HS-5 (cell line): Measurements from ENCODE around the gene DAP.
"Not testable (repeated sequence)": the region's sequence is repeated elsewhere in the genome, so short reads cannot be mapped to it uniquely, and the experiment has no call there.

Experiments used
- DNase-seq: peaks from one replicate; pipeline ENCODE4 v3.0.0-alpha.2; 2012; ENCODE audit warnings: low read depth

The DAP gene

DNA sequence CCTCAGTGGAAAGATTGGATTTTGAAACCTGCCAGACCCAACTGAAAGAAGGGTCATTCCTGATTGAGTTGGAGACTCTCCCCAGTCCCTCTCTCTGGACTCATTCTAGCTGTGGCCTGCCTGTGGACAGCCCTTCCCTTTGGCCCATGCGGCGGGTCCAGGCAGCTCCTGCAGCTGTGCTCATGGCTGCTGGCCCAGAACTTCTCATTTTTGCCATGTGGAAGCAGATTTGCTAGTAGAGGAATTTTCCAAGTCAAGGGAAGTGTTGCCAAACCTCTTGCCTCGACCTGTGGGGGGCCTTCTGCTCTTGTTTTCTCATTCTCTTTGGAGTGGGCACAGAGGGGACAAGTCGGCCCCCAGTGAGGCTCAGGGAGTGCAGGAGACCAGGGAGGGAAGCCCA, 108.0 kb downstream of the DAP start:
- no peak for DNase-seq

DNA sequence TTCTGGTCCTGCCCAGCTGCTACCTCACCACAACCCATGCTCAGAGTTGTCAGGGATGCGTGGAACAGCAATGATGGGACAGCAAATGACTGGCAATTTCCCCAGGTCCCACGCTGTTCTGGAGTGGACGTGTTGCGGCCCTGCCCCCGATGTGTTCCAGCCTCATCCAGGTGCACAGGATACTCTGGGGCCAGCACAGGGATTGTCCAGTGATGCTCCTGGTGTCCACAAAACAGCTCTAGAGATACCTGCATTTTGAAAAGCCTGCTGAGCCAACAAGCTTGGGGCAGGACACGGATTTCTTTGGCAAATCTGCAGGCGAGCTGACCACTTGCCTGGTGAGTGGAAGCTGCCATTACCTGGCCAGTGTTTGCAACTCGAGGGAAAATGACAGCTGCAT, 108.4 kb downstream of the DAP start:
- DNase-seq: no peak

DNA sequence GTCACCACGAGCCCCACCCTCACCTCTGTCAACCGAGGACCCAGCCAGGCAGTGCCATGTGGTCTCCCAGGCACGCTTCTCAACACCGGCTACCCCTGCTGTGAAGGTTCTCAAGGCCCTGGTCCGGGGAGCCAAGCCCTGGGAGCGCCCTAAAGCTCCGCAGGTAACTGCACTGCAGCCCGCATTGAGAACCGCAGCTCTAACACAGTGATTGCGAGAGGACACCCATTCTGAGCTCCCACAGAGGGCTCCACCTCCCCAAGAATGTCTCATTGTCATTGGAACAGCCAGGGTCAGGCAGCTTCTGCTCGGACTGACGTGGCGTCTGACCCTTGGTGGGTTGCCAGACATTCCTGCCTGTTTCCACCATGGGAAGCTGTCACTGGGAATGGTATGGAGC, 108.9 kb downstream of the DAP start:
- DNase-seq: no peak

DNA sequence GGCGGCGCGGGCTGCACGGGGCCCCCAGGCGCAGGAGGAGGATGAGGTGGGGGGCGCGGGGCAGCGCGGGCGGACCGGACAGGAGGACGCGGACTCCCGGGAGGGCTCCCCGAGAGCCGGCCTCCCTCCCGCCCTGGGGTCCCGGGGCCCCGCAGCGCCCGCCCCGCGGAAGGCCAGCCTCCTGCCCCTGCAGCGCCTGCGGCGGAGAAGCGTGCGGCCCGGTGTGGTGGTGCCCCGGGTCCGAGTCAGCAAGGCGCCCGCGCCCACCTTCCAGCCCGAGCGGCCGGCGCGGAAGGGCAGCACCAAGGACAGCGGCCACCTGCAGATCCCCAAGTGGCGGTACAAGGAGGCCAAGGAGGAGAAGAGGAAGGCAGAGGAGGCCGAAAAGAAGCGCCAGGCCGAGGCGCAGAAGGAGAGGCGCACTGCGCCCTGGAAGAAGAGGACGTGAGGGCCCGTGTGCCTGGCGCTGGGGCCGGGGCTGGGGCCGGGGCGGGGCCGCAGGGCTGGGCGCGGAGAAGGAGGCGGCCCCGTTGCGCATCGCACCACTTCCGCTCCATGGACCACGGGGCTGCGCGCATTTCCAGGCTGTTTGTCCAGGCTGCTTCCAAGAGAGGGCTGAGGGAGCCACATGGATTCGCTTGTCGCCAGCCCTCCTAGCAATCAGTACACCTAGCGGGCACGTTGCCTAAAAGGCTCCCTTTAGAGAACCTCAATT, 111.2 kb downstream of the DAP start:
- DNase-seq: no peak

DNA sequence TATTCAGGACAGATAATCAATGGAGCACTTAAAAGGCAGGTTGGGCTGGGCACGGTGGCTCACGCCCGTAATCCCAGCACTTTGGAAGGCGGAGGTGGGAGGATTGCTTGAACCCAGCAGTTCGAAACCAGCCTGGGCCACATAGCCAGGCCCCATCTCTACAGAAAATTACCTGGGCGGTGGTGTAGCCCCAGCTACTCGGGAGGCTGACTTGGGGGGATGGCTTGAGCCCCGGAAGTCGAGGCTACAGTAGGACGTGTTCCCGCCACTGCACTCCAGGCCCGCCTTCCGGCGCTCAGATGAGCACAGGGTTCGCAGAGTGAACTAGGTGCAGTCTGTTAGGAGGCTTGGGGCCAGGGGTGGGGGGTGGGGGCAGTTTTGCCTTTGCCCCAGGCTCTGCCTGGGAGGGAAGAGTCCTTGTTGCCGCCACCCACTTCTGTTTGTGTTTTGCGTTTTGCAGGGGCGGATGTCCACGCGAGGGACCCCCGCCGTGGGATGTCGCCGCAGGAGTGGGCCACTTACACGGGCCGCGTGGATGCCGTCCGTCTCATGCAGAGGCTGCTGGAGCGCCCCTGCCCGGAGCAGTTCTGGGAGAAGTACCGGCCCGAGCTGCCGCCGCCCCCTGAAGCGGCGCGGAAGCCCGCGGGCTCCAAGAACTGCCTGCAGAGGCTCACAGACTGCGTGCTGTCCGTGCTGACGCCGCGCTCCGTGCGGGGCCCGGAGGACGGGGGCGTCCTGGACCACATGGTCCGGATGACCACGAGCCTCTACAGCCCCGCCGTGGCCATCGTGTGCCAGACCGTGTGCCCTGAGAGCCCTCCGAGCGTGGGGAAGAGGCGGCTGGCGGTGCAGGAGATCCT, 112.0 kb downstream of the DAP start:
- no peak for DNase-seq

DNA sequence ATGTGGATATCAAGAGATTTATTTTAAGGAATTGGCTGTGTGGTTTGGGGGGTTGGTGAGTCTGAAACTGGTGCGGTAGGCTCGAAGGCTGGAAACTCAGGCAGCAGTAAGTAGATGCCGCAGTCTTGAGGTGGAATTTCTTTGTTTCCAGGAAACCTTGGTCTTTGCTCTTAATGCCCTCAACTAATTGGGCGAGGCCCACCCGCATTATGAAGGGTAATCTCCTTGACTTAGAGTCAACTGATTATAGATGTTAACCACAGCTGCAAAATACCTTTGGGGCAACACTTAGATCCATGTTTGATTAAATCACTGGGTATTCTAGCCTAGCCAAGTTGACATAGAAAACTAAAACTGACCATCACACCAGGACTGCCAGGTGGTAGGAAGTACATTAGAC, 113.4 kb downstream of the DAP start:
- DNase-seq: no peak

DNA sequence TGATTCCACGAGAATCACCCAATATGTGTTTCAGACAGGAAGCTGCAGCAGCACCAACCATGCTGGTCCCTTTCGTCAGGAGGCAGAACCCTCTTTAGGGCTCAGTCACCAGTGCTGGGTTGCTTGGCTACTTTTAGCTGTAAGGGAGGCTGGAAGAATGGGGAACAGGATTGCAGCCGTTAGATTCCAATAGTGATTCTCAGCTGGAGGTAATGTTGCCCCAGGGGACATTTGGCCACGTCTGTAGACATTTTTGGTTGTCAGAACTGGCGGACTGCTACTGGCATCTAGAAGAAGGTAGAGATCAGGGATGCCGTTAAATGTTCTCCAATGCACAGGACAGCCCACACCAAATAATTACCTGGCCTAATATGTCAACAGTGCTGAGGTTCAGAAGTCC, 115.4 kb downstream of the DAP start:
- DNase-seq: no peak

DNA sequence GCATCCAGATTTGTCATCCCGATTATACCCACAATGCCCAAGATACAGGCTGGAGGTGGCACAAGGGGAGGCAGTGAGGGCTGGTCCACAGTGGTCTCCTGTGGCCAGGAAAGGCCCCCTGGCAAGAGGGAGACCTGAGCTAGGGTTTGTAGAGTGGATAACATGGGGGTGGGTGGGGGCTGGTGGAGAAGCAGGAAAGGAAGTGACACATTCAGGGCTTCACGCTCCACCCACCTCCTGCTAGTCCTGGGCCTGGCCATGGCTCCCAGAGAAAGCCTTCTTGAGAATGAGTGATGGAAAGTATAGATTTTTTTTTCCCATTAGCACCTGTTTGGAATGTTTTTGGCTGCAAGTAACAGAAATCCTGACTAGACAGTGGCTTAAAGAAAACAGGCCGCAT, 115.9 kb downstream of the DAP start:
- no peak for DNase-seq

DNA sequence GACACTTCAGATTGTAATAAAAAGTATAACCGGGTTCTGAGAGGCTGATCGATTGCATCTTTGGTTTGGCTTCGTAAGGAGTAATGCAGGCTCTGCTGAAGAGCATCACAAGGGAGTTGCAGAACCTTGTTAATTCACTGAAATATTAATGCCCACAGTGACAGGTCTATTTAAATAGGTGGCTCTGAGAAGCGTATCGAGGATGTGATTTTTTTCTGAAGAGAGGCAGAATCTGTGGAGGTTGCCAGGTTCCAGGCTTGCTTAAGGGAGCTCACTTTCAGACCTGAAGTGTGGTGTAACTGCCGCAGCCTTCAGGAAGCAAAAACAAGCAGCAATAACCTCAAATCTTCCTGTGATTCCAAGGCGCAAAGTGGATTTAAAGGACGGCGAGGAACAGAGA, 116.8 kb downstream of the DAP start:
- DNase-seq: no peak

DNA sequence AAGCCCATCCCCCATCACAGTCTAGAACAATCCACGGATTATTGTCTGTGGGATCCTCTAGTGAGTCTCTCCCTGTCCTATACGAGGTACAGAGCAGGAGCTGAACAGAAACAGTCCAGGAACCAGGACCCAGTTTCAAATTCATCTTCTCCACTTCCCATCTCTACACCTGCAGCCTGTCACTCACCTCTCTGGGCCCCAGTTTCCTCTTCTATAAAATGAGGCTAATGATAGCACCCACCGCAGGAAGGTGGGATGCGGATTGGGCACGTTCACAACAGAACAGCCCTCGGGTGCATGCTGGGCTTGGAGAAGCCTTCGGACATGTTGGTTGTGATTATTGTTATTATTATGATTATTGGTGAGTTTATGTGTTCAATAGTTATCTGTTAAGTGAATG, 118.7 kb downstream of the DAP start:
- DNase-seq: no peak

DNA sequence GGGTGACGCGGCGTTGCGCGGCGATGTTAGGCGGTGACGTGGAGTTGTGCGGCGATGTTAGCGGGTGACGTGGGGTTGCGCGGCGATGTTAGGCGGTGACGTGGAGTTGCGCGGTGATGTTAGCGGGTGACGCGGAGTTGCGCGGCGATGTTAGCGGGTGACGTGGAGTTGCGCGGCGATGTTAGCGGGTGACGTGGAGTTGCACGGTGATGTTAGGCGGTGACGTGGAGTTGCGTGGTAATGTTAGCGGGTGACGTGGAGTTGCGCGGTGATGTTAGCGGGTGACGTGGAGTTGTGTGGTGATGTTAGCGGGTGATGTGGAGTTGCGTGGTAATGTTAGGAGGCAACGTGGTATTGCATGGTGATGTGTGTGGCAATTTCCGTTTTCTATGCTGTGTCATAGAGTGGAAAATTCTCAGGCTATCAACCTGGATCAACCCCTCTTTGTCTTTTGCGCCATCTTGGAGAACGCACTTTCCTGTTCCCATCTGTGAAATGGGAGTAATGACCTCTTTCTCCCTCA, 121.1 kb downstream of the DAP start:
- no peak for DNase-seq

DNA sequence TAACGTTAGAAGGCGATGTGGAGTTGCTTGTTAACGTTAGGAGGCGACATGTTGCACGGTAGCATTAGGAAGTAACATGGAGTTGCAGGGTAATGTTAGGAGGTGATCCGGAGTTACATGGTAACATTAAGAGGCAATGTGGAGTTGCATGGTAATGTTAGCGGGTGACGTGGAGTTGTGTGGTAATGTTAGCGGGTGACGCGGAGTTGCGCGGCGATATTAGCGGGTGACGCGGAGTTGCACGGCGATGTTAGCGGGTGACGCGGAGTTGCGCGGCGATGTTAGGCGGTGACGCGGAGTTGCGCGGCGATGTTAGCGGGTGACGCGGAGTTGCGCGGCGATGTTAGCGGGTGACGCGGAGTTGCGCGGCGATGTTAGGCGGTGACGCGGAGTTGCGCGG, 122.3 kb downstream of the DAP start:
- not testable (repeated sequence) for DNase-seq

DNA sequence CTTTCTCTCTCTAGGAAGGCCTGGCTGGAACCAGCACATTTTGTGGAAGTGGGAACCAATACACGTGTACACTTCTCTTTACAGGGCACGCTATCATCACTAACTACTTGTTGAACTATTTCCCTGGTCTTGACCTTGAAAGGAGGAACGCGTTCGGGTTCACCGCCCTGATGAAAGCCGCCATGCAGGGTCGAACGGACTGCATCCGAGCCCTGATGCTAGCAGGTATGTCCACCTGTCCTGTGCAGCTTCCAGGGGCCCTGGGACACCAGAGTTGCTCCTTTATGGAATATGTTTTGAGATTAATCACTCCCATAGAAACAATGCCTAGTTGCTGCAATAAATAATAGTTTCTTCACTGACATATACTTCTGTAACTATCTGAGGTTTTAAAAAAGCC, 123.1 kb downstream of the DAP start:
- no peak for DNase-seq

DNA sequence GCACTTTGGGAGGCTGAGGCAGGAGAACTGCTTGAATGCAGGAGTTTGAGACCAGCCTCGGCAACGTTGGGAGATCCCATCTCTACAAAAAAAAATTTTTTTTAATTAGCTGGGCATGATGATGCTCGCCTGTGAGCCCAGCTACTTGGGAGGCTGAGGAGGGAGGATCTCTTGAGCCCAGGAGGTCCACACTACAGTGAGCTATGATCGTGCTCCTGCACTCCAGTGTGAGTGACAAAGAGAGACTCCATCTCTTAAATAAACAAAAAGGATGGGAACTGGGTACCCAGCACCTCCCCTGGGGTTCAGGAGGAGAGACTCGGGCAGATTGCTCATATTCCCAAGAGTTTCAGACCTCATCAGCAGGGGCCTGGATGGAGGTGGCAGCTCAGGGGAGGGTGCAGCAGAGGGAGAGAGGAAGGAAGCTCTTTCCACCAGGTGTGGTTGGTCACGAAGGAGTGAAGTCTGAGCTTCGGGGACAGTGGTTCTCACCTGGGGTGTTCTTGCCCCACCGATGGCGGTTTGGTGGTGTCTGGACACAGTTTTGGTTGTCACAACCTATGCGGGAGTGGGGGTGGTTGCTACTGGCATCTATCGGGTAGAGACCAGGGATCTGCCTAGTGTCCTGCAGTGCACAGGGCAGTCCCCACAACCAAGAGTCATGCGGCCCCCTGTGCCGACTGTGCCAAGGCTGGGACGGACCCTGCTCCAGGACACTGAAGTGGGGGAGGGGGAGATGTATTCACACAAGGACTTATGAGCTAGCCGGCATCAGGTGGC, 124.5 kb downstream of the DAP start:
- DNase-seq: no peak

DNA sequence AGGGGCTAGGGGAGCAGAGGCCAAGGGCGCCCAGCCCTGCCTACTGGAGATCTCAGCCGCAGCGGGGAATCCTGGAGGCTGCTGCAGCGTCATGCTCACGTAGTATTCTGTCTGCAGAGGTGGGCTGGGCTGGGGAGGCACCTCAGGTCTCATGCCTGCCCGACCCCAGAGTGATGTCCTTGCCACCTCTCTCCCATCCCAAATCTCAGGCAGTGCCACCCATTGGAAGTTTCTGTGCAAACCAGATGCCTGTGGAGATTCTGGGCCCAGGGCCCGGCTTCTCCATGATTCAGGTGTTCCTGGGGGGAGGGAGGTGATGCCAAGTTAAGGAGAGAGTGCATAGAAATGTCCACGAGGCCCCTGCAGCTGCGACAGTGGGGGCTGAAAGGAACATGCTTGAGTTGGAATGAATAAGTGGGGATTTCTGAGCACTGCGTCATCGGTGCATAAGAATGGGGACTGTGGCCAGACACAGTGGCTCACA, 125.1 kb downstream of the DAP start:
- DNase-seq: no peak

DNA sequence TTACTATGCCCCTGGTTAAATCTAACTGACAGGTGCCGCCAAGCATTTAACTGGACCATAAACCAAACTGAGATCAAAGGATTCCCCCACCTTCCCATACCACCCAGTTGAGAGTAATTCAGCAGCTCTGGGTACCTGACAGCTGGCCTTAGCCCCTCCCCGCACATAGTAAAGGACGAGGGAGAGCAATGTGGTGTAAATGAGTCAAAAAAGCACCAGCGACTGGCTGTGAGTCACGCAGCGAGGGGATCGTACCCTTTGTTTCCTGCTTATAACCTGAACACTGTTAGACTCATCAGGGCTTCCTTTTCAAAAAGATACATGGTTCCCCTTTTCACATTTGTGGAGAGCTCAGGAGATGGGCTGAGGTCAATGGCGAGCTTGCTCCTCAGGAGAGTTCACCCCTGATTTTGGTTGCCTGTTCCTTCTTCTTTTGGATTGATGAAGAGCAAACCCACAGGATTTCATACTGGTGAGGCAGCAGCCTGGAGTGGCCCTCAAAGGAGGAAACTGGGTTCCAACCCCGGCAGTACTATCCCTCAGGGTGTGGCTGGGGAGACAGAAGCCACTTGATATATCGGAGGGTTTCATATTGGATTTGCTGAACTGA, 125.7 kb downstream of the DAP start:
- DNase-seq: peak; percentile 56

DNA sequence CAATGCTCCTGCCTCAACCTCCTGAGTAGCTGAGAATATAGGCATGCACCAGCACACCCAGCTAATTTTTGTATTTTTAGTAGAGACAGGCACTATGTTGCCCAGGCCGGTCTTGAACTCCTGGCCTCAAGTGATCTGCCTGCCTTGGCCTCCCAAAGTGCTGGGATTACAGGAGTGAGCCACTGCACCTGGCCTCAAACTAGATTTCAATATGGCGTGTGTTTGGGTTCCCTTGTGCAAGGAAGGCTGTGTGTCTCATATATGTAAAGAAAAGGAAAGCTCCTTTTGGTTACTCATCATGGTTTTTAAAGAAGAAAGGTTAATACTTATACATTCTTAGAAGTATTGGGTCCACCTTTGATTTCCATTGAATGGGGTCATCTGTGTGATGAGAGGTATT, 126.5 kb downstream of the DAP start:
- no peak for DNase-seq

DNA sequence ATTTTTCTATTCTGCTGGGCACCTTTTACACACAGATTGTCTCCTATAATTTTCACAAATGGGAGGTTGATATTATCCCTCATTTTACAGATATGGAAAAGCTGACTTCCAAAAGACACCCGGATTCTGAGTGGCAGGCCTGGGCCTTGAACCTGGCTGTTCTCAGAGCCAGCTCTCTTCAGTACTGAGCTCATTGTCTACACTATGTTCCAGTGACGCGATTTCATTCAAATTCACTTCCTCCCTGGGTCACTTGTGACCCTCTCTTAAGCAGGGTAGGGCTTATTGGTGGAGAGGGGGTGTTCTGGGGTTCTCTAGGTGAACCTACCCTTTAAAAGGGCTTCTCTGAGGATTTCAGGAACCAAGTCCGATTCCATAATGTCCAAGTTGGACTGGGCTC, 127.0 kb downstream of the DAP start:
- DNase-seq: no peak

DNA sequence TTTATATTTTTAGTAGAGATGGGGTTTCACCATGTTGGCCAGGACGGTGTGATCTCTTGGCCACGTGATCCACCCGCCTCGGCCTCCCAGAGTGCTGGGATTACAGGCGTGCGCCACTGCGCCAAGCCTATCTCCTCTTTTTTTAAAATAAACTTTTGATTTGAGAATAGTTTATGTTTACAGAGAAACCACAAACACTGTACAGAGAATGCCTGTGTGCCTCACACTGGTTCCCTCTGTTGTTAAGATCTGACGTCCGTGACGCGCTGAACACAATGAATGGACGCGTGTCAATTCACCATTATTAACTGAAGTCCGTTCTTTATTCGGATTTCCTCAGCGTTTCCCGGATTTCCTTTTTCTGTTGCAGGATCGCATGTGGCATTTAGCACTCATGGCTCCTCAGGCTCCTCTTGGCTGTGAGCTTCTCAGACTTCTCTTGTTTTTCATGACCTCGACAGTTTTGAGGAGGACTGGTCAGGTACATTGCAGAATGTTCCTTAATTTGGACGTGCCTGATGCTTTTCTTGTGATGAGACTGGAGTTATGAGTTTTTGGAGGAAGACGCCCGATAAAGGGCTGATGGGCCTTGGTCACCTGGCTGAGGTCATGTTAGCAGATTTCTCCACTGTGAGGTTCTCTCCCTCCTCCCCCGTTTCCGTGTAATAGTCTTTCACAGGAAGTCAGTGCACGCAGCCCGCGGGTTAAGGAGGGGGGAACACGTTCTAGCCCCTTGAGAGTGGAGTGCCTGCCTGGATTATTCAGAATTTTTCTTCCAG, 127.6 kb downstream of the DAP start:
- DNase-seq: no peak

DNA sequence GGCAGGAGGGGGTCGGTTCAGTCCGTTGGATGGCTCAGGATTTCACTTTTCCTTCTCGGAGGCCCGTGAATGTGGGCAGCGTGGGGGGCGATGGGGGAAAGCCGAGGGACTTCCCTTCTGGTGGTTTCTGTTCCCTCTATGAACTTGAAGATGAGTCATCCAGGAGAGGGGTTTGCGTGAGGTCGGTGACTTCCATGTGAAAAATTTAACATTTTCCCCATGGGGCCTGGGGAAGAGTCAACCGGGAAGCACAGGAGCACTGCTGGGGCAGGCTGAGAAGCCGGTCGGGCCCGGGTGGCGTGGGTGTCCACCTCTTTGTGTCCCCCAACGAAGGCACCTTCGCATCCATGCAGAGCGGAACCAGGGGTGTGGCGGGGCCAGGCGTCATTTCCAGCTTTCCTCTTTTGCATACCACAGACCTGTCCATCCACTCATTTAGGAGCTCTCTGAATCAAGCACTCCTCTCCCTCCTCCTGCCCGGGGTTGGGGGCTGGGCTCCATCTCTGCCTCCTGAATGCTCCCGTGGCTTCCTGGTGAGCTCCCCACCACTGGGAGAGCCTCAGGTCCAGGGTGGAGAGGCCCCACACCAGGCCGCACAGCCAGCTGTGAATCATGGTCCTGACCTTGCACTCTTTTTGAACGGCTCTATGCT, 128.8 kb downstream of the DAP start:
- DNase-seq: peak; percentile 19
